Mucosa of descending colon (tissue), 3 donors: ENCODE results near the gene ARHGAP26. TPM values are rescaled to one million over a fixed set of nuclear protein-coding genes. Genes with fewer than 3 reads are reported as not detected.

Experiments used
- ATAC-seq: fragments of 200-7000 bp; cut with Tn5 transposase; one replicate; pipeline ENCODE4 v1.9.1; 2020; ENCODE audit warnings: mild to moderate bottlenecking, moderate library complexity
- DNase-seq, 3 donors: peaks; one replicate each; pipeline ENCODE4 v3.0.0-alpha.2; 2020
- H3K36me3 ChIP-seq: fragments of 200-600 bp; one replicate; pipeline ENCODE4 v1.8.0; 2021; ENCODE audit warnings: low read depth, mild to moderate bottlenecking
- H3K4me1 ChIP-seq: fragments of 200-600 bp; one replicate; pipeline ENCODE4 v1.8.0; 2021; ENCODE audit warnings: low read depth, mild to moderate bottlenecking
- H3K4me3 ChIP-seq: fragments of 200-600 bp; one replicate; pipeline ENCODE4 v1.8.0; 2021; ENCODE audit warnings: mild to moderate bottlenecking
- H3K9me3 ChIP-seq: fragments of 200-600 bp; one replicate; pipeline ENCODE4 v1.8.0; 2021; ENCODE audit warnings: mild to moderate bottlenecking
- CTCF ChIP-seq: fragments of 200-600 bp; IDR thresholded peaks from one replicate; pipeline ENCODE4 v1.8.0; 2022; ENCODE audit warnings: antibody characterized with exemption, mild to moderate bottlenecking
- intact Hi-C, 2 donors: fragments of 100-400 bp; cut with DNase I in 1 of 2; cut with micrococcal nuclease in 1 of 2; formaldehyde crosslinking; loops; one replicate each; pipeline versions ENCODE4 v1.11.0 to v1.11.1; 2022; cut with DNase I, micrococcal nuclease
- total RNA-seq, 3 donors: library from RNA; stranded (reverse); fragmentation: NEBNext Ultra II Directional in 2 of 3; extraction: Animal tissue kit (Norgen Biotek cat#: 25700) in 2 of 3; gene quantifications; one replicate each; pipeline versions ENCODE4 v1.2.1 to v1.2.4, GENCODE V29; 2021 to 2023
- donor health status: DM: no; HTN: no; CAD: no; lungs with moderate emphysema.
- donor health status: DM: no; HTN: no; CAD: no.
- donor health status: DM: no; HTN: yes; CAD: no.

The ARHGAP26 gene
- total RNA-seq, 3 donors from 2014 or later, result 52.9 to 96.0 (median 67.8) TPM

- ATAC-seq (no peak), DNase-seq (no peak)
- intact Hi-C loops, result no loop called here
- Histone ChIP-seq H3K9me3 (no peaks in the 10 kb centered on the region), H3K36me3 (no peaks in the 10 kb centered on the region), H3K4me1 (peaks cover 9% of the 10 kb centered on the region), H3K4me3 (no peak overlapping the region)
- TF ChIP-seq CTCF, result no peak
Measured at GRCh38 chr5:143170104-143170503, 399.9 kb downstream of the ARHGAP26 start.

GRCh38 chr5:143170977-143171376, 400.8 kb downstream of the ARHGAP26 start:
- Histone ChIP-seq H3K36me3 (no peaks in the 10 kb centered on the region), H3K9me3 (no peaks in the 10 kb centered on the region), H3K4me3 (no peak overlapping the region), H3K4me1 (peaks cover 9% of the 10 kb centered on the region)
- ATAC-seq (no peak), DNase-seq (no peak)
- intact Hi-C loops, result no loop called here
- no peak for TF ChIP-seq CTCF

- Histone ChIP-seq H3K4me3 (no peak overlapping the region), H3K4me1 (no peaks in the 10 kb centered on the region), H3K9me3 (no peaks in the 10 kb centered on the region), H3K36me3 (no peaks in the 10 kb centered on the region)
- no peak for TF ChIP-seq CTCF
- no peak for ATAC-seq
- no peak for DNase-seq
- intact Hi-C loops, result no loop called here
Measured at GRCh38 chr5:143172739-143173138, 402.6 kb downstream of the ARHGAP26 start.

- ATAC-seq, result no peak
- no peak overlapping the region for H3K4me3 ChIP-seq
- intact Hi-C loops, result no loop called here
- H3K4me1 ChIP-seq, result no peaks in the 10 kb centered on the region
- no peaks in the 10 kb centered on the region for H3K36me3 ChIP-seq
- no peaks in the 10 kb centered on the region for H3K9me3 ChIP-seq
- DNase-seq, result no peak
- no peak for TF ChIP-seq CTCF
Measured at GRCh38 chr5:143173139-143173889, 403.1 kb downstream of the ARHGAP26 start.

GRCh38 chr5:143174714-143175398, 404.7 kb downstream of the ARHGAP26 start:
- Histone ChIP-seq H3K36me3 (no peaks in the 10 kb centered on the region), H3K4me1 (no peaks in the 10 kb centered on the region), H3K4me3 (no peak overlapping the region), H3K9me3 (no peaks in the 10 kb centered on the region)
- no peak for ATAC-seq
- intact Hi-C loops, result no loop called here
- TF ChIP-seq CTCF, result no peak
- no peak for DNase-seq
